NCI-H774 (cell line): ENCODE data around the gene CLDN15.
"Not testable (repeated sequence)": the region's sequence is repeated elsewhere in the genome, so short reads cannot be mapped to it uniquely, and the experiment has no call there.

ENCODE experiments used
- DNase-seq: peaks from one replicate; lab custom pipeline; 2025; lab: John Stamatoyannopoulos, UW

CLDN15 gene

DNA sequence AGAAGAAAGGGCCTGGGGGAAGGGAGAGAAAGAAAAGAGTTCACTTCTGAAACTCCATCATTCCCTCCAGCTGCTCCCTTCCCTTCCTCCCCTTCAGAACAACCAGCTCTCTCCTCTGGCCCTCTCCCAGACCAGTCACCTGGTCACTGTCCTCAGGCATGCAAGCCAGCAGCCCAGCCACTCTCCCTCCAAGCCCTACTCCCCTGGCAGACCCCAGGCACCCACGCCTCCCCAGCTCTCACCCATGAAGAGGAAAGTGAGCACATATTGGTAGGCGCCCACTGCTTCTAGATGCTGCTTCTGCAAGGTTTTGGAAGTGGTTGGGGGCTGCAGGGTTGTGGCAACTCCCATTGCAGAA, 37.1 kb downstream of the CLDN15 start:
- DNase-seq: no peak

DNA sequence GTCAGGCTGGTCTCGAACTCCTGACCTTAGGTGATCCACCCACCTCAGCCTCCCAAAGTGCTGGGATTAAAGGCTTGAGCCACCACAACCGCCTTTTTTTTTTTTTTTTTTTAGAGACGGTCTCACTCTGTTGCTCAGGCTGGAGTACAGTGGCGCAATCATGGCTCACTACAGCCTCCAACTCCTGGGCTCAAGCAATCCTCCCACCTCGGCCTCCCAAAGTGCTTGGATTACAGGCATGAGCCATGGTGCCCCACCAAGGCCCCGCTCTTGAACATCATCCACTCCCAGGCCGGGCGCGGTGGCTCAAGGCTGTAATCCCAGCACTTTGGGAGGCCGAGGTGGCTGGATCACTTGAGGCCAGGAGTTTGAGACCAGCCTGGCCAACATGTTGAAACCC, 38.1 kb downstream of the CLDN15 start:
- DNase-seq: not testable (repeated sequence)

DNA sequence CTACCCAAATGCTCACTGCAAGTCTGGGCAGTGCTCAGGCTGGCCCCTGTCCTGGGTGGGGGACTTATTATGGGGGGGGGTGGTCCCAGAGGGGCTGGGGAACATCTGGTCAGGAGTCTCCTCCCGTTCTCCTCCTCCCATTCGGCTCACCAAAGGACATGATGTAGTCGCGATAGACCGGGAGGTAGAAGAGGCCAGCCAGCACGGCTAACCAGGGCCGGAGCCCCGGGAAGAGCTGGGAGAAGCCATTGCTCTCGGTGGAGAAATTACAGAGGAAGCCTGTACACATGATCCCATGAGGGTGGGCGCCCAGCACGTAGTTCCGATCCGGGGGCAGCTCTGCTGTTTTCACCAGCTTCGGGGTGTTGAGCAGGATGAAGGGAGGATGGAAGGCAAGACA, 39.1 kb downstream of the CLDN15 start:
- no peak for DNase-seq

DNA sequence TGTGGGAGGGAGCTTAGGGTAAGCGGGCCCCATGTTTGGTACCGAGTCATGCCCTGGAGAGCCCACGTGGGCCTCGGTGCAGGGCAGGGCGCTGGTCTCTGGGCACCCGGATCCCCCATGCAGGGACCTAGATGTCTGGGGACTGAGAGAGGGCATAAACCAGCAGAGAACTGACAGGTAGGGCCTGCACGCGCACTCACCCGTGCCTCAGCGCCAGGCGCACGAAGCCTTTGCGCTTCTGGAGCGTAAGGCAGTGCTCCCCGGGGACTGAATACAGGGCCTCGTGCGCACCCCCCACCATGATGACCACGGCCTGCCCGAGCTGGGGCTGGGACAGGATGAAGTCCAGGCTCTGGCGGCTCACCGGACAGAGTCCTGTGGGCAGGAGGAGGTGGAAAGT, 39.6 kb downstream of the CLDN15 start:
- DNase-seq: no peak

DNA sequence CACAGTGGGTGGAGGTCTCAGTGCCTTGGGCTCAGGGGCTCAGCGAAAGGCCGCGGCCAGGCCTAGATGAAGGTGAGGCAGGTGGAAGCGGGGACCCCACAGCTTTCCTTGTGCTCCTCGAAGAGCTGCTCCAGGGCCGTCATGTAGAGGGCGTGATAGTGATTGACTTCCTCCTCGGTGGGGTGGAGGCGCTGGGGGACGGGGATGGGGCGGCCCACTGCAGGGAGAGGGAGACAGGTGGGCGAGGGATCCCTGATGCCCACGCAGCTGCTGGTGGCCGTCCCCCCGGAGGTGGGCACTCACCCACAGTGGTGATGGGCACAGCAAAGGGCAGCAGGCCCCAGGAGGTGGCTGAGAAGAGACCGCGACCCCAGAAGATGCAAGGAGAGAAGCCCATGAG, 41.7 kb downstream of the CLDN15 start:
- DNase-seq: no peak

DNA sequence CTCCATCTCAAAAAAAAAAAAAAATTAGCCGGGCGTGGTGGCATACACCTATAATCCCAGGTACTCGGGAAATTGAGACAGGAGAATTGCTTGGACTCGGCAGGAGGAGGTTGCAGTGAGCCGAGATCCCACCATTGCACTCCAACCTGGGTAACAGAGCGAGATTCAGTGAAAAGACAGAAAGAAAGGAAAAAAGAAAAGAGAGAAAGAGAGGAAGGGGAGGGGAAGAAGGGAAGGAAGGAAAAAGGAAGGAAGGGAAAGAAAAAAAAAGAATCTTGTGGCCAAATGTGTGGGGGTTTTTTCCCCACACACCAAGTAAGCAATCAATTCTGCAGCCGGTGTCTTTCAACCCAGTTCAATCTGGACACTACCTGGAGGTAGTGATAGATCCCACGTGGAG, 48.5 kb downstream of the CLDN15 start:
- no peak for DNase-seq

DNA sequence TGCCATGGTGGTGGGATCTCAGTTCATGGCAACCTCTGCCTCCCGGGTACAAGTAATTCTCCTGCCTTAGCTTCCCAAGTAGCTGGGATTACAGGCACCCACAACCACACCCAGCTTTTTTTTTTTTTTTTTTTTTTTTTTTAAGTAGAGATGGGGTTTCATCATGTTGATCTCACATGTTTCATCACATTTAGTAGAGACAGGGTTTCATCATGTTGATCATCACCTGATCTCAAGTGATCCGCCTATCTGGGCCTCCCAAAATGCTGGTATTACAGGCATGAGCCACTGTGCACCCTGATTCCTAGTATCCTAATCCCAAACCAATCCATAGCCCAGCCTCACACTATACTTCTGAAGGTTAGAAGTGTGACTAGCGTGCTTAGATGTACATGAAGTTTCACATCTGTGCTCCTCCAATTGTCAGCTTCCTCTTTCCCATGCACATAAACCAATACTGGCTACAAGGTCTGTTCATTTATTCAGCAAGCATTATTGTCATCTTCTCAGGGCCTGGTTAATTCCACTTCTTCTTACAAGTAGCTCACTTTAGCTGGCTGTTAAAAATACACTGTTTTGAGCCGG, 50.7 kb downstream of the CLDN15 start:
- no peak for DNase-seq

DNA sequence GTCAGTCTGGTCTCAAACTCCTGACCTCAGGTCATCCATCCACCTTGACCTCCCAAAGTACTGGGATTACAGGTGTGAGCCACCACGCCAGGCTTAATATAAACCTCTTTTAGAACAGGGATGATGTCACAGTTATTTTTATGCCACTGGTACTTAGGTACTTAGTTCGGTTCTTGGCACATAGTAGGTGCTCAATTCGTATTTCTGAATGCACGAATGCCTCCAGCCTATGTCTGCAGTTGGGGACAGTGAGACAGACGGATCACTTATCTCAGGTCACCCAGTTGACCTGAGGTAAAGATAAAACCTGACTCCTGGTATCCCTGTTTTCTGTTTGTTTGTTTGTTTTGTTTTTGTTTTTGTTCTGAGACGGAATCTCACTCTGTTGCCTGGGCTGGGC, 51.4 kb downstream of the CLDN15 start:
- no peak for DNase-seq

DNA sequence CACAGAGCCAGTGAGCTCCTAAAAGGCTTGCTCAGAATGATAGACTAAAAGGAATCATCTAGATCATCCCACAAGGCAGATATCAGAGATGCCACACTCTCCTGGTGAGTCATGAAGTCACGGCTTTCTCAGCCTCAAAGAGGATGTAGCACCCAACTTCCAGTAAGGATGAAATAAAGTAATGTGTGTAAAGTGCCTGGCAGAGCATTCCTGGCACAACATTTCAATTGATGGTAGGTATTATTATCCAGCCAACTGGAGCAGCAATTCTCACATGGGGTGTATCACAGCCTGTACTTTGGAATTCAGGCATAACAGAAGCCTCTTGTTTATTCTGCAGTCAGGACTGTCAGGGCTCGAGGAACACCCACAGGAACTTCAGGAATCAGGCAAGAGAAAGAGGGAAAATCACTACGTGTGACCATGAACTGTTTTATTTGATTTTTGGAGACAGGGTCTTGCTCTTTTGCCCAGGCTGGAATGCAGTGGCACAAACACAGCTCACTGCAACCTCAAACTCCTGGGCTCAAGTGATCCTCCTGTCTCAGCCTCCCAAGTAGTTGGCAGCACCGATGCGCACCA, 52.3 kb downstream of the CLDN15 start:
- no peak for DNase-seq
